Liver (tissue), 3 donors: ENCODE data around the gene PRKN.

Experiments
- RXRA ChIP-seq, 2 donors: IDR thresholded peaks; 2 replicates each; pipeline ENCODE4 v1.6.1; 2017 to 2018; ENCODE audit warnings: antibody characterized with exemption in 2 of 2, mild to moderate bottlenecking in 1 of 2
- TF ChIP-seq, protein P1 (sequence below): fragments of 150-350 bp; IDR thresholded peaks from 2 replicates; pipeline ENCODE4 v1.5.1; 2017; ENCODE audit warnings: improper control_type of control experiment, low read depth, low read length; ENCODE audit not compliant: missing input control
- donor health status: healthy.
- donor health status: healthy.

DNA sequence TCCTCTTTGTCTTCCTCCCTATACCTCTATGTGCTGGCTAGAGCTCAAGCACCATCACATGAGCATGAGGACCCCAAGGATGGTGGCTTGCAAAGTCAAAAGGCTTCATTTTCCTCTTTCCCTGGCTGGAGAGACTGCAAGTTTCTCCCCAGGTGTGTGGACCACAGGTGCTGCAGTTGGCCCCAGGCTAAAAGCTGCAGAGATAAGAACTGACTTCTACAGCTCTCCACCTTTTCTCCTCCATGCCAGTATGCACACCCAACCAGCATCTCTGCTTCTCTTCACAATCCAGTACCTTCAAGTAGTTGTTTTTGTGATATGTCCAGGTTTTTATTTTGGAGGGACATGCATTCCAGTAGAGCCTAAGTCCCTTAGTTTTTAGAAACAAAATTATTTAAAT lies 29.1 kb downstream of the PRKN start:
- no peak for TF ChIP-seq RXRA (IDR thresholded peaks at IDR 0.05)
- TF ChIP-seq, protein P1, sequence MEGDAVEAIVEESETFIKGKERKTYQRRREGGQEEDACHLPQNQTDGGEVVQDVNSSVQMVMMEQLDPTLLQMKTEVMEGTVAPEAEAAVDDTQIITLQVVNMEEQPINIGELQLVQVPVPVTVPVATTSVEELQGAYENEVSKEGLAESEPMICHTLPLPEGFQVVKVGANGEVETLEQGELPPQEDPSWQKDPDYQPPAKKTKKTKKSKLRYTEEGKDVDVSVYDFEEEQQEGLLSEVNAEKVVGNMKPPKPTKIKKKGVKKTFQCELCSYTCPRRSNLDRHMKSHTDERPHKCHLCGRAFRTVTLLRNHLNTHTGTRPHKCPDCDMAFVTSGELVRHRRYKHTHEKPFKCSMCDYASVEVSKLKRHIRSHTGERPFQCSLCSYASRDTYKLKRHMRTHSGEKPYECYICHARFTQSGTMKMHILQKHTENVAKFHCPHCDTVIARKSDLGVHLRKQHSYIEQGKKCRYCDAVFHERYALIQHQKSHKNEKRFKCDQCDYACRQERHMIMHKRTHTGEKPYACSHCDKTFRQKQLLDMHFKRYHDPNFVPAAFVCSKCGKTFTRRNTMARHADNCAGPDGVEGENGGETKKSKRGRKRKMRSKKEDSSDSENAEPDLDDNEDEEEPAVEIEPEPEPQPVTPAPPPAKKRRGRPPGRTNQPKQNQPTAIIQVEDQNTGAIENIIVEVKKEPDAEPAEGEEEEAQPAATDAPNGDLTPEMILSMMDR = no peak
